ENCODE measurements around the gene S1PR2.
"Not testable (repeated sequence)": the region's sequence is repeated elsewhere in the genome, so short reads cannot be mapped to it uniquely, and the experiment has no call there.

S1PR2 gene

DNA sequence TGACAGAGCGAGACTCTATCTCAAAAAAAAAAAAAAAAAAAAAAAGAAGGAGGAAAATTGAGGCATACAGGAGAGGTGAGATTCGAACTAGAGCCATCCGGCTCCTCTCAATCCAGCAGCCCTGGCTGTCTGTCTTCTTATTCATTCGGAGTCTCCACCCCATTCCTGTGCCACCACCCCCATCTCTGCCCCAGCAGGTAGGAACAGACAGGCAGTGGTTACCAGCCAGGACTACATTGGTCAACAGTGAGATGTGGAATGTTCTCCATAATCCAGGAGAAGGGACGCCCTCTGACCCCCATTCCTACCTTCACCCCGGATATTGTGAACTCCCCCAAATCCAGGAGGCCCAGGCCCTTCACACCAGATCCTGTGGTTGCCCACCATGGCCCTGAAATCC is 6.6 kb upstream of the S1PR2 start:
- no peak for FAIRE-seq
- TF ChIP-seq PAX5 (IDR thresholded peaks at IDR 0.05; ENCODE audit: insufficient read depth, low read length, severe bottlenecking), result no peak
- TF ChIP-seq SPI1 (IDR thresholded peaks at IDR 0.05; ENCODE audit: low read depth, low read length), result no peak
- TF ChIP-seq POLR2AphosphoS5 (IDR thresholded peaks at IDR 0.05; ENCODE audit: low read depth, low read length), result no peak
- TF ChIP-seq TAF1 (IDR thresholded peaks at IDR 0.05; ENCODE audit: low read depth, low read length), result no peak
- TF ChIP-seq POU2F2 (IDR thresholded peaks at IDR 0.05; ENCODE audit: low read depth, low read length), result no peak
- no peak for TF ChIP-seq POLR2A (IDR thresholded peaks at IDR 0.05; ENCODE audit: low read depth, low read length)
- DNase-seq (ENCODE audit: insufficient read length, low spot score), result no peak

DNA sequence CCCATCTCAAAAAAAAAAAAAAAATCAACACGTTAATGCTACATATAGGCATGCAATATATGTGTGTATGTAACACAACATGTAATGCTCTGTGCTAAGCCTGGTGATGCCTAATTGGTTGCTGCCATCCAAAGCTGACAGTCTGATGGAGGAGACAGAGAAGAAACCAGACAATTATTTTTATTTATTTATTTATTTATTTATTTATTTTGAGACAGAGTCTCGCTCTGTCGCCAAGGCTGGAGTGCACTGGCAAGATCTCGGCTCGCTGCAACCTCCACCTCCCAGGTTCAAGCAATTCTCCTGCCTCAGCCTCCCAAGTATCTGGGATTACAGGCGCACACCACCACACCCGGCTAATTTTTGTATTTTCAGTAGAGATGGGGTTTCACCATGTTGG is 4.3 kb upstream of the S1PR2 start:
- not testable (repeated sequence) for FAIRE-seq

DNA sequence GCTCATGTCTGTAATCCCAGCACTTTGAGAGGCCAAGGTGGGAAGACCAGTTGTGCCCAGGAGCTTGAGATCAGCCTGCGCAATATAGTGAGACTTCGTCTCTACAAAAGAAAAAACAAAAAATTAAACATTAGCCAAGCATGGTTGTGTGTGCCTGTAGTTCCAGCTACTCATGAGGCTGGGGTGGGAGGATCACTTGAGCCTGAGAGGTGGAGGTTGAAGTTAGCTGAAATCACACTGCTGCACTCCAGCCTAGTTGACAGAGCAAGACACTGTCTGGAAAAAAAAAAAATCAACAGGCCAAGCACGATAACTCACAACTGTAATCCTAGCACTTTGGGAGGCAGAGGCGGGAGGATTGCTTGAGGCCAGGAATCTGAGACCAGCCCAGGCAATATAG is 3.9 kb upstream of the S1PR2 start:
- DNase-seq (ENCODE audit: insufficient read length, low spot score) (no peak), FAIRE-seq (no peak)
- TF ChIP-seq TAF1 (IDR thresholded peaks at IDR 0.05; ENCODE audit: low read depth, low read length) (no peak), POU2F2 (IDR thresholded peaks at IDR 0.05; ENCODE audit: low read depth, low read length) (no peak)

More for the DNA sequence above, 4.3 kb upstream of the S1PR2 start:
- DNase-seq (ENCODE audit: insufficient read length, low spot score), result not testable (repeated sequence)

DNA sequence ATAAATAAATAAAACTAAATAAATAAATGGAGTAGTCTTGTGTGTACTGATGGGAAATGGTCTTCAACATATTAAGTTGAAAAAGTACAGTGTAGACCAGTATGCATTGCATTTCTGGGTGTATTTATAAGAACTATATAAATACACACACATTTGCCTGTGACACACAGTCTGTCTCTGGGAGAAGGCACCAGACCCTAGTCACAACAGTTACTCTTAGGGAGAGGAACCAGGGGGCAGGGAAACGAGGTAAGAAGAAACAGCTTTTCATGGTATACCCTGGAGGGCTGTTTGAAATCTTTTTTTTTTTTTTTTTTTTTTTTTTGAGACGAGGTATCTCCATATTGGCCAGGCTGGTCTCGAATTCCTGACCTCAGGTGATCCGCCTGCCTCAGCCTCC is 2.8 kb upstream of the S1PR2 start:
- DNase-seq (ENCODE audit: insufficient read length, low spot score) (no peak), FAIRE-seq (no peak)
- TF ChIP-seq POU2F2 (IDR thresholded peaks at IDR 0.05; ENCODE audit: low read depth, low read length) (no peak), POLR2AphosphoS5 (IDR thresholded peaks at IDR 0.05; ENCODE audit: low read depth, low read length) (no peak), SPI1 (IDR thresholded peaks at IDR 0.05; ENCODE audit: low read depth, low read length) (no peak), TAF1 (IDR thresholded peaks at IDR 0.05; ENCODE audit: low read depth, low read length) (no peak), POLR2A (IDR thresholded peaks at IDR 0.05; ENCODE audit: low read depth, low read length) (no peak)

DNA sequence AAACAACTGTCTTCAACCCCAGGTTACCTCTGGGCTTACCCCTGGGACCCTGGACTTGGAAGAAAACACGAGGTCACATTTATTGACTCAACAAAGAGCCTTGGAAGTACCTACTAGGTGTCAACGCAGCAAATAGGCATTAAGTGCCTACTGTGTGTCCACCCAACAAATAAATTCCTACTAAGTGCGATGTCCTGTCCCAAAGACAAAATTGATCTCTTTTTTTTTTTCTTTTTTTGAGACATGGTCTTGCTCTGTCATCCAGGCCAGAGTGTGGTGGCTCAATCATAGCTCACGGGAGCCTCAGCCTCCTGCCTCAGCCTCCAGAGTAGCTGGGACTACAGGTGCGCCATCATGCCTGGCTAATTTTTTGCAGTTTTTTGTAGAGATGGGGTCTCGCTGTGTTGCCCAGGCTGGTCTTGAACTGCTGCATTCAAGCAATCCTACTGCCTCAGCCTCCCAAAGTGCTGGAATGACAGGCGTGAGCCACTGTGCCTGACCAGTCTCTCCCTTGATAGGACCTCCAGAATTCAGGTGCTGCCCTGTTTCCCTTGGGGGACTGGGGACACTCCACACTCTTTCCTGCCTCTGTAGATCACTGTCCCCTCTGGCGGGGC is 589 bp upstream of the S1PR2 start:
- FAIRE-seq, result no peak

DNA sequence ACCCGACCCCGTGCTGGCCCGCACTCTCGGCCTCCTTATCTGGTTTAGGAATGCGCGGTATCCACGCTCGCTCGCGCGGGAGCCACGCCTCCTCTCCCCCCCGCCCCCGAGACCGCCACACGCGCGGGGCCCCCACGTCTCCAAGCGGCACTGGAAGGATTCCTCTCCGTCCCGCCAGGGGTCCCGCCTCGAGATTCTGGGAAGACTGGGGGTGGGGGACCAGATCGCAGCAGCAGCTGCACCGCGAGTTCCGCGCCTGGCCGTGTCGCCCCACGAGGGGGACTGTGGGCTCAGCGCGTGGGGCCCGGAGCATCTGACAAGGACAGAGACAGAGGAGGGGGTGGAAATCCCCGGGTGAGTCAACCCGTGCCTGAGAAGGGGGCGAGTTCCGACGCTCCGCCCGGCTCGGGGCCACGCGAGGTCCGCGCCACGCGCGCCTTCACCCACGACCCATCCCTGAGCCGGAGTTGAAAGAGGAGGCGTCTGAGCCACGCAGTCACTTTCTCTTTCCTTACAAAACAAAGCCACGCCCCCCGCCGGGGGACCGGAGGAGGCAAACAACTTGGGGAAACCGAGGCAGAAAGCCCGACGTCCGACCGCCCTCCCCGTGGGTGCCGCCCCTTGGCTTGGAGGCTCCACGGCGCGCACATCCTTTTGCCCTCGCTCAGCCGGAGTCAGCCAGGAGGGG is 814 bp downstream of the S1PR2 start:
- no peak for DNase-seq (ENCODE audit: insufficient read length, low spot score)
- 0 out of 2 replicates have a peak, but pooled peaks have one; percentile 22 for TF ChIP-seq TAF1 (IDR thresholded peaks at IDR 0.05; ENCODE audit: low read depth, low read length)
- TF ChIP-seq POU2F2 (IDR thresholded peaks at IDR 0.05; ENCODE audit: low read depth, low read length), result no peak
- peak; percentile 20 for FAIRE-seq

More for the DNA sequence above, 589 bp upstream of the S1PR2 start:
- TF ChIP-seq POLR2A (IDR thresholded peaks at IDR 0.05; ENCODE audit: low read depth, low read length) (no peak), PAX5 (IDR thresholded peaks at IDR 0.05; ENCODE audit: insufficient read depth, low read length, severe bottlenecking) (no peak)
- DNase-seq (ENCODE audit: insufficient read length, low spot score), result no peak

DNA sequence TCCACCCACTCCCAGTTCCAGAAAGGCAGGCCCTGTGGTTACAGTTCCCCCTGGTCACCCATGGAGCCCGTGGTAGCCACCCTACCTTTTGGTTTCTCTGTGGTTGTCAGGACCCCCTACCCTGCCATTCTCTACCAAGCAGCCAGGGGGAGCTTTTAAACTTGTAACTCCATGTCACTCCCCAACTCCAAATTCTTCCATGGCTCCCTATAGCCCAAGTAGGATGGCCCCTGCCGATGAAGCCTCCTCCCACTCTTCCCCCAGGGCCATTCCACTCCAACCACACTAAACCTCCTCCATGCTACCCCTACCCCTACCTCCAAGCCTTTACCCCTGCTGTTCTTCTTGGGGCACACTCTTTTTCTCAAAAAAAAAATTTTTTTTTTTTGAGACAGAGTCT is 2.2 kb downstream of the S1PR2 start:
- TF ChIP-seq PAX5 (IDR thresholded peaks at IDR 0.05; ENCODE audit: insufficient read depth, low read length, severe bottlenecking) (no peak), POLR2AphosphoS5 (IDR thresholded peaks at IDR 0.05; ENCODE audit: low read depth, low read length) (no peak), SPI1 (IDR thresholded peaks at IDR 0.05; ENCODE audit: low read depth, low read length) (no peak), TAF1 (IDR thresholded peaks at IDR 0.05; ENCODE audit: low read depth, low read length) (no peak), POLR2A (IDR thresholded peaks at IDR 0.05; ENCODE audit: low read depth, low read length) (no peak), POU2F2 (IDR thresholded peaks at IDR 0.05; ENCODE audit: low read depth, low read length) (no peak)
- DNase-seq (ENCODE audit: insufficient read length, low spot score) (no peak), FAIRE-seq (peak; percentile 85)

DNA sequence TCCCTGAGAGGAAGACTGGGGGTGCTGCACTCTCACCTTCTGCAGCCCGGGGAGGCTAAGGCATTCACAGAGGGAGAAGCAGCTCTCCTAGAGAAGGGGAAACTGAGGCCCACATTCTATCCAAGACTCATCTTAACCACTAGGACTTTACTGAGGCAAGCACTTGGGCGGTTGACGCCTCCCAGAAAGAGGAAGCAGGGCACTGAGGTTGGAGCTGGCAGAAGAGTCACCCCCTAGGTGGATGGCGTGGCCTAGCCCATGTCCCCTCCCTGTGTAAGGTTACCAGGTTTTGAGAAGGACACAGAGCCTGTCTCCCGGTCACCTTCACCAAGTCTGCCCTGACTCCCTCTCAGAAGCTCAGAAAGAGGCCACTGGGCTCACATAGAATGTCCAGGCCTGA is 2.7 kb downstream of the S1PR2 start:
- TF ChIP-seq SPI1 (IDR thresholded peaks at IDR 0.05; ENCODE audit: low read depth, low read length), result no peak
- no peak for TF ChIP-seq POU2F2 (IDR thresholded peaks at IDR 0.05; ENCODE audit: low read depth, low read length)
- no peak for TF ChIP-seq POLR2AphosphoS5 (IDR thresholded peaks at IDR 0.05; ENCODE audit: low read depth, low read length)
- TF ChIP-seq PAX5 (IDR thresholded peaks at IDR 0.05; ENCODE audit: insufficient read depth, low read length, severe bottlenecking), result no peak
- TF ChIP-seq POLR2A (IDR thresholded peaks at IDR 0.05; ENCODE audit: low read depth, low read length), result no peak
- no peak for TF ChIP-seq TAF1 (IDR thresholded peaks at IDR 0.05; ENCODE audit: low read depth, low read length)
- FAIRE-seq (no peak), DNase-seq (ENCODE audit: insufficient read length, low spot score) (no peak)

DNA sequence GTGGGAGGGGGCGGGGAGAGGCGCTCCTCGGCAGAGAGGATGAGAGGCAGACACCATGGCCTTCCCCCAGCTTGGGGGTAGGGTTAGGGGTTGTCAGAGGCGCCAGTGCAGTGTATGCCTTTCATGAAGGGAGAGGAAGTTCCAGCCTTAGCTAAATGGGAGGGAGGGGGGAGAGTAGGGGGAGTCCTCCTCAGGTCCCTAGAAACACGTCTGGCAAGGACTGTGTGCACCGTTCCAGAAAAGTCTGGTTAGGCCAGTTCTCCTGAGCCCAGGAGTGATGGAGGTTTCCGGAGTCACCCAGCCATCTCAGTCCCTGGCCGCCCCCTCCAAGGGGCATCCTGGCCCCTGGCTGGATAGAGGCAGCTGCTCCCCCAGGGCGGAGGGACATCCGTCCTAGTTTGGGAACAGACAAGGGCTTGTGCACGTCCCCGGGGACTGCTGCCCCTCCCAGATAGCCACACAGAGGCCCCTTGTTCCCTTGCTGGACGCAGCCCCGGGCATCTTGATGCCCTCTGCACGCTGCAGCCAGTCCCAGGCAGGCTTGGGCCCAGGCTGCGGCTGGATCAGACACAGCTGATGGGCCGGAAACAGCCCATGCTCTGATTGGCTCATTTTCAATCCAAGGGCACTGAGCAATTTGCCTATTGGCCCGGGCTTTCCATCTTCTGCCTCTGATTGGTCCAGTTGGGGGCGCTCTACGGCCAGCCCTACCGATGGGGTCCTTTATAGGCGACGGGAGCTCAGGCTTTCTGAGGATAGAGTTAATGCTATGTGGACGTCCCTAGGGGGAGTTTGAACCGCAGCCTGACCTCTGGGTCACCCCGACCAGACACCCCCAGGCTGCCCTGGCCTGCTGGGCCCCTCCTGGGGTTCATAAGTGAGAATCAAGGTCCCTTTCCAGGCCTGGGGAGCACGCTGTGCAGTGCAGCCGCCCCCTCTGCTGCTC is 3.8 kb downstream of the S1PR2 start:
- FAIRE-seq (no peak), DNase-seq (ENCODE audit: insufficient read length, low spot score) (no peak)
- TF ChIP-seq POLR2AphosphoS5 (IDR thresholded peaks at IDR 0.05; ENCODE audit: low read depth, low read length) (no peak), TAF1 (IDR thresholded peaks at IDR 0.05; ENCODE audit: low read depth, low read length) (no peak), POU2F2 (IDR thresholded peaks at IDR 0.05; ENCODE audit: low read depth, low read length) (no peak), PAX5 (IDR thresholded peaks at IDR 0.05; ENCODE audit: insufficient read depth, low read length, severe bottlenecking) (no peak)

DNA sequence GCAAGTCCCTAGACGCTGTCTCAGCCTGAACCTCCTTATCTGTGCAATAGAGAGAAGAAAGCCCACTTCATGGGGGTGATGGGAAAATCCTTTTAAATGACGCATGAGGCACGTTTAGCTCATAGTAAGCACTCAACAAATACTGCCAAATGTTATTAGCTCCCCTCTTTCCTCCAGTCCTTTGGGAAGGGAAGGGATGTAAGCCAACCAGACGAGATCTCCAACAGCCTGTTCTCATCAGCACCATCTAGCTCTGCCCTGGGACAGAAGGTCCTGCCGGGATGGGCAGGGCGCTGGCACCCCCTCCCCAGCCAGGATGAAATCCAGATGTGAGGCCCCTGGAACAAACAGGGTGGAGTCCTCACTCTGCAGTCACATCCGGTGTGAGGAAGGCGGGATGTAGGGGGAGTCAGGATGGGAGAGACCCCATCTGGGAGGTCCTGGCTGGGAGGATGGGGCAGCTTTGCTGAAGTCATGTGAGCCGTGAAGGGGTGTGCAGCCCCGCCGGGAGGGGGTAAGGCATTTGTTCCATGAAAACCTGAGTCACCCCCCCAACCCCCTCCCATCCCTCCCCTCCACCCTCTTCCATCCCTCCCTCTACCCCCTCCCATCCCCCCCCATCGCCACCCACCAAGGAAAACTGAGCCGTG is 4.6 kb downstream of the S1PR2 start:
- no peak for DNase-seq (ENCODE audit: insufficient read length, low spot score)
- no peak for FAIRE-seq
- TF ChIP-seq TAF1 (IDR thresholded peaks at IDR 0.05; ENCODE audit: low read depth, low read length) (no peak), PAX5 (IDR thresholded peaks at IDR 0.05; ENCODE audit: insufficient read depth, low read length, severe bottlenecking) (no peak), SPI1 (IDR thresholded peaks at IDR 0.05; ENCODE audit: low read depth, low read length) (no peak), POU2F2 (IDR thresholded peaks at IDR 0.05; ENCODE audit: low read depth, low read length) (no peak), POLR2AphosphoS5 (IDR thresholded peaks at IDR 0.05; ENCODE audit: low read depth, low read length) (no peak)
